Activated B cell treated with CpG ODN at 0.5 μM for 24 hours (primary cell): ENCODE results near the gene ZNF460. TPM values are rescaled to one million over a fixed set of nuclear protein-coding genes. Genes with fewer than 3 reads are reported as not detected.
"Not testable (repeated sequence)": the region's sequence is repeated elsewhere in the genome, so short reads cannot be mapped to it uniquely, and the experiment has no call there.

Source experiments
- ATAC-seq: fragments of 200-7000 bp; cut with Tn5 transposase; one replicate; pipeline ENCODE4 v1.10.0; 2021; ENCODE audit warnings: low read depth, mild to moderate bottlenecking, moderate library complexity
- CTCF ChIA-PET: fragments of 350-600 bp; sonication (Branson Sonifier 250); formaldehyde crosslinking; loops from one replicate; lab custom pipeline; 2021; ENCODE audit warnings: antibody characterized with exemption; lab: Charles Lee
- POLR2A ChIA-PET: fragments of 350-600 bp; sonication (Branson Sonifier 250); formaldehyde crosslinking; loops from one replicate; lab custom pipeline; 2021; ENCODE audit warnings: antibody characterized with exemption; lab: Charles Lee
- DNase-seq: peaks from one replicate; pipeline ENCODE4 v3.0.0; 2022
- H3K27ac Mint-ChIP-seq: one replicate; pipeline ENCODE4 v1.8.0; 2020; ENCODE audit warnings: mixed read lengths
- H3K27me3 Mint-ChIP-seq: one replicate; pipeline ENCODE4 v1.8.0; 2021; ENCODE audit warnings: mixed read lengths
- H3K36me3 Mint-ChIP-seq: one replicate; pipeline ENCODE4 v1.8.0; 2021; ENCODE audit warnings: low read depth, mixed read lengths
- H3K4me1 Mint-ChIP-seq: one replicate; pipeline ENCODE4 v1.8.0; 2021; ENCODE audit warnings: mixed read lengths
- H3K4me3 Mint-ChIP-seq: one replicate; pipeline ENCODE4 v1.8.0; 2020; ENCODE audit warnings: mild to moderate bottlenecking, mixed read lengths
- H3K9me3 Mint-ChIP-seq: one replicate; pipeline ENCODE4 v1.8.0; 2020; ENCODE audit warnings: mixed read lengths
- CTCF ChIP-seq: fragments of 200-600 bp; IDR thresholded peaks from one replicate; pipeline ENCODE4 v1.8.0; 2022; ENCODE audit warnings: antibody characterized with exemption, mild to moderate bottlenecking
- intact Hi-C: fragments of 100-400 bp; cut with micrococcal nuclease; formaldehyde crosslinking; loops from one replicate; pipeline ENCODE4 v1.15.1; 2024
- total RNA-seq: library from RNA; stranded (reverse); gene quantifications from 2 replicates; pipeline ENCODE4 v1.2.3, GENCODE V29; 2022

ZNF460 gene
- total RNA-seq, 1 donor from 2014 or later: 161 TPM

GRCh38 chr19:57276430-57276829, 3.9 kb upstream of the ZNF460 start:
- no peak overlapping the region for H3K27ac Mint-ChIP-seq
- H3K4me1 Mint-ChIP-seq: peaks cover 39% of the 10 kb centered on the region
- intact Hi-C loops: no loop called here
- TF ChIP-seq CTCF: no peak
- ATAC-seq: no peak
- no peaks in the 10 kb centered on the region for H3K27me3 Mint-ChIP-seq
- no peak overlapping the region for H3K4me3 Mint-ChIP-seq
- ChIA-PET CTCF (no interaction called here), POLR2A (interaction anchor here (1.2 to 1.6 kb wide), 2 partner anchors 9 to 36 kb away, joined by 3 to 6 read pairs; partner anchors contain the start of gene ZNF805)
- H3K9me3 Mint-ChIP-seq: no peaks in the 10 kb centered on the region
- H3K36me3 Mint-ChIP-seq: peaks cover 28% of the 10 kb centered on the region
- DNase-seq: no peak

- DNase-seq, CTCF ChIA-PET, H3K27me3 Mint-ChIP-seq, intact Hi-C loops, H3K4me3 Mint-ChIP-seq, ATAC-seq, H3K9me3 Mint-ChIP-seq: not testable (repeated sequence)
- peaks cover 32% of the 10 kb centered on the region for H3K36me3 Mint-ChIP-seq
- H3K4me1 Mint-ChIP-seq: peaks cover 44% of the 10 kb centered on the region
- peak overlapping the region; percentile 53 for H3K27ac Mint-ChIP-seq
- POLR2A ChIA-PET: interaction anchor here (1.1 to 1.4 kb wide), 3 partner anchors 9 to 84 kb away, joined by 4 to 12 read pairs (median 5); no protein-coding TSS in a partner anchor
Measured at GRCh38 chr19:57278481-57278880, 1.8 kb upstream of the ZNF460 start.

GRCh38 chr19:57279418-57280164, 694 bp upstream of the ZNF460 start:
- H3K4me1 Mint-ChIP-seq: peaks cover 44% of the 10 kb centered on the region
- ATAC-seq (peak; percentile 72), DNase-seq (peak; percentile 62)
- ChIA-PET POLR2A (interaction anchor here (0.6 to 1.4 kb wide), 10 partner anchors 8 to 1123 kb away, joined by 3 to 12 read pairs (median 5); partner anchors contain the start of genes ZNF548 and ZNF805), CTCF (no interaction called here)
- no peak overlapping the region for H3K4me3 Mint-ChIP-seq
- TF ChIP-seq CTCF: no peak
- intact Hi-C loops: loop anchor here (1.0 to 5.0 kb wide), 11 partner anchors 9 to 1137 kb away; partner anchors contain the start of genes TRAPPC2B, ZIK1, ZNF264 and ZNF304
- H3K9me3 Mint-ChIP-seq: no peaks in the 10 kb centered on the region
- no peaks in the 10 kb centered on the region for H3K27me3 Mint-ChIP-seq
- H3K36me3 Mint-ChIP-seq: peaks cover 38% of the 10 kb centered on the region
- H3K27ac Mint-ChIP-seq: no peak overlapping the region

GRCh38 chr19:57280962-57281400, 696 bp downstream of the ZNF460 start:
- TF ChIP-seq CTCF: no peak
- DNase-seq: no peak
- H3K4me1 Mint-ChIP-seq: peaks cover 47% of the 10 kb centered on the region
- H3K36me3 Mint-ChIP-seq: peaks cover 44% of the 10 kb centered on the region
- ATAC-seq: no peak
- H3K4me3 Mint-ChIP-seq: no peak overlapping the region
- intact Hi-C loops: loop anchor here (1.0 to 5.0 kb wide), 10 partner anchors 11 to 1139 kb away; partner anchors contain the start of genes TRAPPC2B, ZNF264, ZNF304 and ZNF444
- POLR2A ChIA-PET: interaction anchor here (0.8 to 1.3 kb wide), 5 partner anchors 9 to 41 kb away, joined by 3 to 9 read pairs (median 3); partner anchors contain the start of gene ZNF805
- H3K27ac Mint-ChIP-seq: no peak overlapping the region
- no peaks in the 10 kb centered on the region for H3K27me3 Mint-ChIP-seq
- CTCF ChIA-PET: no interaction called here
- no peaks in the 10 kb centered on the region for H3K9me3 Mint-ChIP-seq

- Mint-ChIP-seq H3K4me1 (peaks cover 46% of the 10 kb centered on the region), H3K9me3 (no peaks in the 10 kb centered on the region), H3K4me3 (no peak overlapping the region), H3K27me3 (no peaks in the 10 kb centered on the region), H3K36me3 (peaks cover 54% of the 10 kb centered on the region), H3K27ac (no peak overlapping the region)
- POLR2A ChIA-PET: interaction anchor here (0.7 to 1.3 kb wide), 6 partner anchors 13 to 1024 kb away, joined by 3 to 9 read pairs (median 6); partner anchors contain the start of genes ZNF264 and ZNF805
- DNase-seq: no peak
- ATAC-seq: peak; percentile 20
- CTCF ChIA-PET: no interaction called here
- intact Hi-C loops: loop anchor here (5.0 kb wide), 2 partner anchors 535 to 1140 kb away; partner anchors contain the start of gene ZNF444
- no peak for TF ChIP-seq CTCF
Measured at GRCh38 chr19:57282011-57282643, 1.8 kb downstream of the ZNF460 start.
